ENCODE measurements around the gene KIDINS220.
"Not testable (repeated sequence)": the region's sequence is repeated elsewhere in the genome, so short reads cannot be mapped to it uniquely, and the experiment has no call there.

The KIDINS220 gene

GRCh38 chr2:8740136-8740535, 97.3 kb downstream of the KIDINS220 start:
- DNase-seq, result no peak

- DNase-seq, result no peak
Measured at GRCh38 chr2:8737571-8738175, 99.7 kb downstream of the KIDINS220 start.

DNA sequence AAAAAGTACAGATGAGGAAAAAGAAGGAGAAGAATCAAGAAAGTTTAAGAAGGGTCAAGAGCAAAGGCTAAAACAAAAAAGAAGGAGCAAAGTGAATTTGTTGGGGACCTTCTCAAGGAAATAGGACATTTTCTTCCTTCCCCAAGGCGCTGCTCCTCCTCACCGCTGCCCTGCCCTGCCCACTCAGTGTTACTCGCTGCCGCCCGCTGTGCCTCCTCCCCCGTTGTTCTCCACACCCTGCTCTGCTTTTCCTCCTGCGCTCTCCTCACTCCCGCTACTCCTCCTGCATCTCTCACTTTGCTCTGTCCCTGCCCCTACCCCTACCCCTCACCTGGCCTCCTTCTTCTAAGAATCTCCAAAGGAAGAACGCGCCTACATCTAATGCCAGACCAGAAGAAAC, 104.8 kb downstream of the KIDINS220 start:
- no peak for DNase-seq

- DNase-seq, result no peak
Measured at GRCh38 chr2:8729939-8730338, 107.5 kb downstream of the KIDINS220 start.

- DNase-seq, result not testable (repeated sequence)
Measured at GRCh38 chr2:8729101-8729500, 108.3 kb downstream of the KIDINS220 start.

GRCh38 chr2:8728305-8729015, 109.0 kb downstream of the KIDINS220 start:
- DNase-seq, result no peak

DNA sequence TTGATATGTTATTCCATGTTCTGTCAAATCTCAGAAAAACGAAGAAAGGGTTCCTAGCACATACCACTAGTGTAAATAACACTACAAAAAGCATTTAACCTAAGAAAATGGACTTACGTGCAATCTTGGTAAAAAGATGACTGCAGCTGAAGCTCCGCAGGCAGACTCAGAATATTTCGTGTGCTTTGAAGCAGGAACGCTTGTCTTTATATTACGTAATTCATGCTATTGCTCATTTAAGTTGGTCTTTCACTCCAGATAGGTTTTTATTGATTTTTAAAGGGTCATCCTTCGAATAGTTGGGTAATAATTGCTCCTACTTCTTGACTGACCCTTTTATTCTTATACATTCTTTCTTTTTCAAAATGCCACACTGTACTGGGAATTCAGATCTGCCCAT, 111.6 kb downstream of the KIDINS220 start:
- no peak for DNase-seq

DNA sequence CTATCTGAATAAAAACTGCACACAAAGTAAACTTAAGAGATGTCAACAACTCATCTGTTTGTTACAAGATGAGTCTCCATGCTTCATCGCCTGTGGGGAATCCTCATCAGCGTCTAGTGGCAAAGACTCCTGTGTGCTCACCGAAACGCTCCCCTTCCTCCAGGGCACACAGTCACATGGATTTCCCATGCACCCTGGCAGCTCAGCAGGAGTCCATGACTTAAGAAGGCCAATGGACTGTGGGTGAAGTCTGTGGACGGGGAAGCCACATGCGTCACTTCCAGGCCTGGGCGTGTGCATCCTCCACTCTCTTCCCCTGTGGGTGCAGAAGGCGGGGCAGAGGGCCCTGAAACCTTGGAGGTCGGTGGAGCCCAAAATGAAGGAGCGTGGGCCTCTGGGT, 114.4 kb downstream of the KIDINS220 start:
- no peak for DNase-seq

DNA sequence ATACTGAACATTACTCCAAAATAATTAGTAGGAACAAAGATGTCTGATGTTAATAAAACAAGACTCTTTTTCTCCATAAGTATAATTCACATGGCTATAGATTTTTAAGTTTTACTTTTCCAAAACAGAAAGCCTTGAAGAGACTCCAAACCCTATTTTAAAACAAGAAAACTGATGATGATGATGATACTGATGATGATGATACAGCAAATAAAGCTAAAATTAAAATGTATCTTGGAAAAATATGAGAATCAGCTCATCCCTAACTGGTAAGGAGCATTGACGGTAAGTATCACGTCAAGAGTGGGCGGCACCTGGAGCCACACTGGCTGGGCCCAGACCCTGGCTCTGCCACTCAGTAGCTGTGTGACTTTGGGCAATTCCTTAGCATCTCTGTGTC, 116.0 kb downstream of the KIDINS220 start:
- no peak for DNase-seq

- DNase-seq, result no peak
Measured at GRCh38 chr2:8720741-8721140, 116.7 kb downstream of the KIDINS220 start.

GRCh38 chr2:8719528-8719927, 117.9 kb downstream of the KIDINS220 start:
- no peak for DNase-seq

DNA sequence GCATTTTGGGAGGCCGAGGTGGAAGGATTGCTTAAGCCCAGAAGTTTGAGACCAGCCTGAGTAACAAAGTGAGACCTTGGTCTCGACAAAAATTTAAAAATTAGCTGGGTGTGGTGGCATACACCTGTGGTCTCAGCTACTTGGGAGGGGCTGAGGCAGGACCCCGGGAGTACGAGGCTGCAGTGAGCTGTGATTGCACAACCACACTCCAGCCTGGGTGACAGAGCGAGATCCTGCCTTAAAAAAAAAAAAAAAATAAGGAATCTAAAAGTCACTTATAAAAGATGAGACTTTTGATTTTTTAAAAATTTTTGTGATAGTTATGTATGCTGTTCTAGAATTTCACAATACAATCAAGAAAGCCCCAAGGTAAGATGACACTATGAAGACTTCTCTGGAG, 122.4 kb downstream of the KIDINS220 start:
- no peak for DNase-seq

DNA sequence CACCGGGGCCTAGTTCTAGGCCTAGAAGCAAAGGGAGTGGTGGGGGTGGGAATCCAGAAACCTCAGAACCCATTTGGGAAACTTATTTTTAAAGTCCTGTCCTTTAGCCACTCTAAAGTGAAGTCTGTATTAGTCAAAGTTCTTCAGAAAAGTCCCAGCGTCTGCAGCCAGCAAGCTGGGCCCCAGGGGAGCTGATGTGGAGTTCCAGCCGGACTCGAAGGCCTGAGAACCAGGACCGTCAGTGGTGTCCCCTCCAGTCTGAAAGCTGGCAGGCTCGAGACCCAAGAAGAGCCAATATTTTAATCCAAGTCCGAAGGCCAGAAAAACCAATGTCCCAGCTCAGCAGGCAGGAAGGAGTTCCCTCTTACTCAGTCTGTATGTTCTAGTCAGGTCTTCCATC, 123.1 kb downstream of the KIDINS220 start:
- no peak for DNase-seq

DNA sequence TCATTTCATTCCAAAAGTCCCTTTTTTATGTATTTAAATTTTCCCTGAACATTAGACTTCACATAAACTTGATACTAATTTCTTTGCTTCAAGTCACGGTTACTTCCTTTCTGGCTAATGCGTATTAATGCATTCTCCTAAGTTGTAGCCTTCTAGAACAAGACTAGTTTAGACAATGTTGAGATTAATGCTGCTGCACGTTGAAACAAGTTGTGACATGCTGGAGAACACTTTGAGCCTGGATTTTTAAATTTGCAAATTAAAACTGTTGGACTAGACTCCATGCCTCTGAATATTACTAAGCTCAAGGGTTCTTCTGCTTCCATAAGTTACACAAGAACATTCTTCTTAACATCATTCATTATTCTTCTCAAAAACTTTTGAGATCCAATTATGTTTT, 126.5 kb downstream of the KIDINS220 start:
- no peak for DNase-seq

- DNase-seq, result no peak
Measured at GRCh38 chr2:8709611-8710010, 127.8 kb downstream of the KIDINS220 start.

DNA sequence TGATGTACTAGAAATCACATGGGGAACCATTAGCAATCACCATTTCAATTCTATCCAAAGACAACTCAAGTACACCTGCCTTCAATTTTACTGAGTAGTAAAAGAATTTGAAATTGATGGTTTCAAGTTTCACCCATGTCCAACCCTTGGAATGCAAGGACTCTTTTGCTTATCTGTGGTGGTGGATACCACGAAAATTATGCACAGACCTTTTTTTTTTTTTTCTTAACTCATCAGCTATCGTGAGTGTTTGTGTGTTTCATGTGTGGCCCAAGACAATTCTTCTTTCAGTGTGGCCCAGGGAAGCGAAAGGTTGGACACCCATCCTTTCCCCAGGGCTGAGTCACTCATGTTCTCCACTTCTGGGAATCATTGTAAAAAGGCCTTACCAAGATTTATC, 132.5 kb downstream of the KIDINS220 start:
- DNase-seq, result no peak

- DNase-seq, result no peak
Measured at GRCh38 chr2:8701681-8702379, 135.6 kb downstream of the KIDINS220 start.

DNA sequence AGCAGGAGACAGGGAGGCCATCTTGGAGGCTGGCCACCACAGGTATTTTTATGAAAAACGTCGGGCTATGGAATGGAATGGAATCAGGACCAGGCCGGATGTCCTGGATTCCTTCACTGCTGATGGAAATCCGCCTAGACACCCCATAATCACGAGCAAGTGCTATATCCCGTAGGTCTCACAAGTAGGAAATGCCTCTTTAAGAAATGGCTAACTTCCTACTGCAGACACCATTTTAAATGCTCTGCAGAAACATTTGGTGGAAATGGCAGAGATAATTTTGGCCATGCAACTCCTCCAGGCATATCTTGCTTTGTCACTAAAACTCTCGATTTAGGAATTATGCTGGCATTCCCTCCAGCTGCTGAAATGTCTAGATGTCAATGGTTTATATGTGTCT, 137.6 kb downstream of the KIDINS220 start:
- no peak for DNase-seq

- DNase-seq, result no peak
Measured at GRCh38 chr2:8697190-8697589, 140.2 kb downstream of the KIDINS220 start.

- DNase-seq, result no peak
Measured at GRCh38 chr2:8694737-8695136, 142.7 kb downstream of the KIDINS220 start.

- peak in 1 of 2 donors; percentile 16 for DNase-seq
Measured at GRCh38 chr2:8693157-8693821, 144.1 kb downstream of the KIDINS220 start.

DNA sequence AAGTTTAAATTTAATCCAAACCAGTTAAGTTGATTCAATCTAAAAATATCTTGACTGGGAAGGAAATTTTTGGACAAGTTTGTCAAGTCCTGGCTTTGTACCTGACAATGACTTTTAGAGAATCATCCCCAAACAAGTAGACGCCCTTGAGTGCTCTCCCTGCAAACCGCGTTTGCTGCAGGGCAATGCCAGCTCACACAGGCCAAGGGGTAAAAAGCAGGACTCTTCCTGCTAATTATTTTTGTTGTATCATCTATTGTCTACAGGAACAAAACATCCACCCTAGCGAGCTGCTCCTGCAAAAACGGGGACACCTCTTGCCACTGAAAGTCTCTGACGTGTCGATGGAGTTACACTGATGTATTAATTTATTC, 144.6 kb downstream of the KIDINS220 start:
- no peak for DNase-seq

GRCh38 chr2:8691859-8692437, 145.5 kb downstream of the KIDINS220 start:
- DNase-seq, result no peak
